Liver (tissue), 9 donors: ENCODE measurements around the gene SLC35E1. TPM values are rescaled to one million over a fixed set of nuclear protein-coding genes. Genes with fewer than 3 reads are reported as not detected.
A peak's percentile ranks its signal among the peaks of the same experiment; 100 is the strongest.

ENCODE experiments used
- DNase-seq: peaks from one replicate; pipeline ENCODE4 v3.0.0-alpha.2; 2017; ENCODE audit warnings: low spot score
- H3K27ac ChIP-seq, 2 donors: one replicate each; pipeline ENCODE4 v1.7.0; 2013; ENCODE audit warnings: inconsistent platforms in 2 of 2, low read length in 2 of 2, control low read depth in 1 of 2, low read depth in 1 of 2, mild to moderate bottlenecking in 1 of 2
- H3K27me3 ChIP-seq, 4 donors: one replicate each; pipeline versions ENCODE4 v1.6.1 to v1.7.0; 2013; ENCODE audit warnings: low read length in 3 of 4, inconsistent platforms in 1 of 4, mild to moderate bottlenecking in 1 of 4, moderate library complexity in 1 of 4; ENCODE audit not compliant: control insufficient read depth in 4 of 4, insufficient read depth in 4 of 4
- H3K36me3 ChIP-seq, 4 donors: one replicate each; pipeline versions ENCODE4 v1.6.1 to v1.7.0; 2013; ENCODE audit warnings: low read length in 3 of 4, mild to moderate bottlenecking in 3 of 4, low read depth in 1 of 4, moderate library complexity in 1 of 4; ENCODE audit not compliant: control insufficient read depth in 4 of 4, insufficient read depth in 3 of 4
- H3K4me1 ChIP-seq, 4 donors: one replicate each; pipeline versions ENCODE4 v1.6.1 to v1.7.0; 2013; ENCODE audit warnings: low read length in 3 of 4, mild to moderate bottlenecking in 3 of 4, moderate library complexity in 1 of 4; ENCODE audit not compliant: control insufficient read depth in 4 of 4, insufficient read depth in 4 of 4
- H3K4me3 ChIP-seq, 3 donors: one replicate each; pipeline versions ENCODE4 v1.6.1 to v1.7.0; 2013; ENCODE audit warnings: low read length in 3 of 3, control low read depth in 1 of 3, low read depth in 1 of 3, mild to moderate bottlenecking in 1 of 3
- H3K9ac ChIP-seq, 2 donors: one replicate each; pipeline ENCODE4 v1.7.0; 2013; ENCODE audit warnings: low read length in 2 of 2, mild to moderate bottlenecking in 2 of 2, moderate library complexity in 2 of 2, control low read depth in 1 of 2, low read depth in 1 of 2
- H3K9me3 ChIP-seq, 4 donors: one replicate each; pipeline versions ENCODE4 v1.6.1 to v1.7.0; 2013; ENCODE audit warnings: low read length in 3 of 4; ENCODE audit not compliant: control insufficient read depth in 4 of 4
- EGR1 ChIP-seq, 2 donors: IDR thresholded peaks; 2 replicates each; pipeline ENCODE4 v1.6.1; 2016 to 2018; ENCODE audit warnings: antibody characterized with exemption in 2 of 2, low read depth in 2 of 2
- FOXA1 ChIP-seq: IDR thresholded peaks from 2 replicates; pipeline ENCODE4 v1.6.1; 2016; ENCODE audit warnings: antibody characterized with exemption
- FOXA2 ChIP-seq: IDR thresholded peaks from 2 replicates; pipeline ENCODE4 v1.6.1; 2016; ENCODE audit warnings: antibody characterized with exemption
- GABPA ChIP-seq, 2 donors: IDR thresholded peaks in 1 of 2; conservative IDR thresholded peaks in 1 of 2; 2 replicates each; pipeline ENCODE4 v1.6.1; 2016; ENCODE audit warnings: antibody characterized with exemption in 2 of 2, mild to moderate bottlenecking in 1 of 2, moderate library complexity in 1 of 2
- HNF4A ChIP-seq, 2 donors: conservative IDR thresholded peaks; 2 replicates each; pipeline ENCODE4 v1.6.1; 2016; ENCODE audit warnings: antibody characterized with exemption in 2 of 2, mild to moderate bottlenecking in 2 of 2
- HNF4G ChIP-seq: IDR thresholded peaks from 2 replicates; pipeline ENCODE4 v1.6.1; 2016; ENCODE audit warnings: antibody characterized with exemption
- JUND ChIP-seq, 2 donors: IDR thresholded peaks; 2 replicates each; pipeline ENCODE4 v1.6.1; 2016; ENCODE audit warnings: antibody characterized with exemption in 2 of 2
- NR2F2 ChIP-seq: IDR thresholded peaks from 2 replicates; pipeline ENCODE4 v1.6.1; 2016; ENCODE audit warnings: antibody characterized with exemption
- RAD21 ChIP-seq, 2 donors: IDR thresholded peaks; 2 replicates each; pipeline ENCODE4 v1.6.1; 2016; ENCODE audit warnings: antibody characterized with exemption in 2 of 2, mild to moderate bottlenecking in 2 of 2
- RXRA ChIP-seq, 2 donors: IDR thresholded peaks; 2 replicates each; pipeline ENCODE4 v1.6.1; 2017 to 2018; ENCODE audit warnings: antibody characterized with exemption in 2 of 2, mild to moderate bottlenecking in 1 of 2
- SP1 ChIP-seq: IDR thresholded peaks from 2 replicates; pipeline ENCODE4 v1.6.1; 2018; ENCODE audit warnings: antibody characterized with exemption, mild to moderate bottlenecking
- TAF1 ChIP-seq: conservative IDR thresholded peaks from 2 replicates; pipeline ENCODE4 v1.6.1; 2016; ENCODE audit warnings: antibody characterized with exemption, mild to moderate bottlenecking
- YY1 ChIP-seq: IDR thresholded peaks from 2 replicates; pipeline ENCODE4 v1.6.1; 2016; ENCODE audit warnings: antibody characterized with exemption, mild to moderate bottlenecking
- WGBS: extraction: QIAGEN DNeasy Blood & Tissue Kit; methylation state at CpG from one replicate; pipeline ENCODE4 v1.1.7; 2013; 5-methylcytosine and 5-hydroxymethylcytosine counted together
- polyA plus RNA-seq, 2 donors: library from polyadenylated mRNA; stranded (reverse) in 1 of 2; unstranded in 1 of 2; fragments of 200-250 nt in 1 of 2; fragments of >200 nt in 1 of 2; fragmentation: Nextera tagmentation in 1 of 2; extraction: Ambion mirVana in 1 of 2; gene quantifications; one replicate each; pipeline versions ENCODE4 v1.2.1 to v1.2.3, GENCODE V29; 2013 to 2015
- total RNA-seq, 2 donors: library from RNA; depleted of rRNA; stranded (reverse); fragments of >200 nt; gene quantifications; one replicate each; pipeline ENCODE4 v1.2.3, GENCODE V29; 2014
- TF ChIP-seq, protein P1 (sequence below): fragments of 150-350 bp; IDR thresholded peaks from 2 replicates; pipeline ENCODE4 v1.5.1; 2017; ENCODE audit warnings: improper control_type of control experiment, low read depth, low read length; ENCODE audit not compliant: missing input control
- TF ChIP-seq, protein P2 (sequence below): IDR thresholded peaks from 2 replicates; pipeline ENCODE4 v1.6.1; 2016; ENCODE audit warnings: antibody characterized with exemption
- TF ChIP-seq, protein P3 (sequence below): IDR thresholded peaks from 2 replicates; pipeline ENCODE4 v1.6.1; 2016; ENCODE audit warnings: antibody characterized with exemption, mild to moderate bottlenecking
- TF ChIP-seq, protein P4 (sequence below): IDR thresholded peaks from 2 replicates; pipeline ENCODE4 v1.6.1; 2016; ENCODE audit warnings: antibody characterized with exemption
- TF ChIP-seq, protein P5 (sequence below): IDR thresholded peaks from 2 replicates; pipeline ENCODE4 v1.6.1; 2016; ENCODE audit warnings: antibody characterized with exemption
- donor health status: healthy.
- donor health status: healthy.
- donor health status: healthy.
- donor health status: healthy.
- donor health status: healthy.

Gene SLC35E1
- total RNA-seq (10 to 100 TPM; 12.1 to 20.5 TPM), polyA plus RNA-seq (10 to 100 TPM; 11.2 to 12.1 TPM)

DNA sequence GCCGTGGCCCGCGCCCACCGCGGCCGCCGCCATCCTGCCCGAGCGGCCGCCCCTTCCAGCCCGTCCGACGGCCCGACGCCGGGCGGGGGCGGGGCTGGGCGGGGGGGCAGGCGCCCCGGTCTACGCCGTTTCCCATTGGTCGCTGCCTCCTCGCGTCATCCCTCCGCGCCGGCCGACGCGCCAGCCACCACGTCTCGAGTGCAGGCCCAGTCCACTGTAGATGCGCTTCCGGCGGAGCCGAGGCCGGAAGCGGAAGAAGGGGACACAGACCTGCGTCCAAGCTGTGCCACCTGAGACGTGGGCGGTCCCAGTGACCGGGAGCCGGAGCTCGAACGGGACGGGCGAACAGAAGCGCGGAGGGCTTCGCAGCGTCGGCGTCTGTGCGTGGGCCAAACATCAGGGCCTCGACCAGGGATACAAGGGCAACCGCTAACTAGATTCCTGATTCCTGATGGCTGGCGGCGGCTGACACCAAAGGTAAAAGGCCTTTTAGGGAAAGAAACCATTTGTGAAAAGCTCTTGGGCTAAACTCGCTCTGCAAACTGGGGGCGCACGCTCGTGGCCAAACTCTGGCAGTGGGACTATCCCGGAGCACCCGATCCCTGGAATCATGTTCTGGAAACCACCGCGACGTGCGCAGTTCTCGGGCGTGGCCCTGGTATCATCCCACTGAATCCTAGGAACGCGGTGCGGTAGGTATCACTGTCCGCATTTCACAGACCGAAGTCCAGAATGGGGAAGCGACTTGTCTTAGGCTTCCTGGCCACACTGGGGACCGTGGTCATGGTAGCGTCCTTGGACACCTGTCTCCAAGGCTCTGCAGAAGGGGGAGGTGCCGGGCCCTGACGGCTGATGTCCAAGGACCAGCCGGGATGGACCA lies at the start of gene SLC35E1:
Gene SLC35E1 (minus strand): TSS at position 84 of the 880 bp plus-strand sequence. CDS start 51 bp downstream, at position 33.
- Histone ChIP-seq H3K4me1 (peaks cover 24 to 60% (median 49%) of the 10 kb centered on the region in 4 donors), H3K36me3 (peaks cover 0 to 15% (median 10%) of the 10 kb centered on the region in 4 donors), H3K4me3 (peak within 1 kb of the TSS; percentile 83 to 91 (median 89)), H3K9me3 (no peaks in the 10 kb centered on the region), H3K27me3 (no peaks in the 10 kb centered on the region), H3K27ac (peak within 1 kb of the TSS; percentile 71 to 79), H3K9ac (peak within 1 kb of the TSS; percentile 63 to 74)
- peak; percentile 96 for DNase-seq
- TF ChIP-seq GABPA (IDR thresholded peaks at IDR 0.05 in 1 of 2, conservative IDR thresholded peaks at IDR 0.05 in 1 of 2): peak; percentile 88 to 96
- peak in 1 of 2 donors; percentile 2 for TF ChIP-seq HNF4A (conservative IDR thresholded peaks at IDR 0.05)
- TF ChIP-seq, protein P1, sequence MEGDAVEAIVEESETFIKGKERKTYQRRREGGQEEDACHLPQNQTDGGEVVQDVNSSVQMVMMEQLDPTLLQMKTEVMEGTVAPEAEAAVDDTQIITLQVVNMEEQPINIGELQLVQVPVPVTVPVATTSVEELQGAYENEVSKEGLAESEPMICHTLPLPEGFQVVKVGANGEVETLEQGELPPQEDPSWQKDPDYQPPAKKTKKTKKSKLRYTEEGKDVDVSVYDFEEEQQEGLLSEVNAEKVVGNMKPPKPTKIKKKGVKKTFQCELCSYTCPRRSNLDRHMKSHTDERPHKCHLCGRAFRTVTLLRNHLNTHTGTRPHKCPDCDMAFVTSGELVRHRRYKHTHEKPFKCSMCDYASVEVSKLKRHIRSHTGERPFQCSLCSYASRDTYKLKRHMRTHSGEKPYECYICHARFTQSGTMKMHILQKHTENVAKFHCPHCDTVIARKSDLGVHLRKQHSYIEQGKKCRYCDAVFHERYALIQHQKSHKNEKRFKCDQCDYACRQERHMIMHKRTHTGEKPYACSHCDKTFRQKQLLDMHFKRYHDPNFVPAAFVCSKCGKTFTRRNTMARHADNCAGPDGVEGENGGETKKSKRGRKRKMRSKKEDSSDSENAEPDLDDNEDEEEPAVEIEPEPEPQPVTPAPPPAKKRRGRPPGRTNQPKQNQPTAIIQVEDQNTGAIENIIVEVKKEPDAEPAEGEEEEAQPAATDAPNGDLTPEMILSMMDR: no peak
- TF ChIP-seq RAD21 (IDR thresholded peaks at IDR 0.05): peak; percentile 45 to 50
- peak; percentile 63 for TF ChIP-seq YY1
- peak; percentile 82 to 95 for TF ChIP-seq EGR1 (IDR thresholded peaks at IDR 0.05; ENCODE audit: low read depth in 2 of 2)
- TF ChIP-seq NR2F2: no peak
- no peak for TF ChIP-seq FOXA2
- peak; percentile 65 for TF ChIP-seq SP1
- TF ChIP-seq HNF4G: no peak
- TF ChIP-seq, protein P2, sequence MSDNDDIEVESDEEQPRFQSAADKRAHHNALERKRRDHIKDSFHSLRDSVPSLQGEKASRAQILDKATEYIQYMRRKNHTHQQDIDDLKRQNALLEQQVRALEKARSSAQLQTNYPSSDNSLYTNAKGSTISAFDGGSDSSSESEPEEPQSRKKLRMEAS: peak; percentile 69
- peak in 1 of 2 donors; percentile 44 for TF ChIP-seq RXRA (IDR thresholded peaks at IDR 0.05)
- no peak for TF ChIP-seq FOXA1
- TF ChIP-seq JUND (IDR thresholded peaks at IDR 0.05): no peak
- TF ChIP-seq TAF1: no peak
- TF ChIP-seq, protein P3, sequence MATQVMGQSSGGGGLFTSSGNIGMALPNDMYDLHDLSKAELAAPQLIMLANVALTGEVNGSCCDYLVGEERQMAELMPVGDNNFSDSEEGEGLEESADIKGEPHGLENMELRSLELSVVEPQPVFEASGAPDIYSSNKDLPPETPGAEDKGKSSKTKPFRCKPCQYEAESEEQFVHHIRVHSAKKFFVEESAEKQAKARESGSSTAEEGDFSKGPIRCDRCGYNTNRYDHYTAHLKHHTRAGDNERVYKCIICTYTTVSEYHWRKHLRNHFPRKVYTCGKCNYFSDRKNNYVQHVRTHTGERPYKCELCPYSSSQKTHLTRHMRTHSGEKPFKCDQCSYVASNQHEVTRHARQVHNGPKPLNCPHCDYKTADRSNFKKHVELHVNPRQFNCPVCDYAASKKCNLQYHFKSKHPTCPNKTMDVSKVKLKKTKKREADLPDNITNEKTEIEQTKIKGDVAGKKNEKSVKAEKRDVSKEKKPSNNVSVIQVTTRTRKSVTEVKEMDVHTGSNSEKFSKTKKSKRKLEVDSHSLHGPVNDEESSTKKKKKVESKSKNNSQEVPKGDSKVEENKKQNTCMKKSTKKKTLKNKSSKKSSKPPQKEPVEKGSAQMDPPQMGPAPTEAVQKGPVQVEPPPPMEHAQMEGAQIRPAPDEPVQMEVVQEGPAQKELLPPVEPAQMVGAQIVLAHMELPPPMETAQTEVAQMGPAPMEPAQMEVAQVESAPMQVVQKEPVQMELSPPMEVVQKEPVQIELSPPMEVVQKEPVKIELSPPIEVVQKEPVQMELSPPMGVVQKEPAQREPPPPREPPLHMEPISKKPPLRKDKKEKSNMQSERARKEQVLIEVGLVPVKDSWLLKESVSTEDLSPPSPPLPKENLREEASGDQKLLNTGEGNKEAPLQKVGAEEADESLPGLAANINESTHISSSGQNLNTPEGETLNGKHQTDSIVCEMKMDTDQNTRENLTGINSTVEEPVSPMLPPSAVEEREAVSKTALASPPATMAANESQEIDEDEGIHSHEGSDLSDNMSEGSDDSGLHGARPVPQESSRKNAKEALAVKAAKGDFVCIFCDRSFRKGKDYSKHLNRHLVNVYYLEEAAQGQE: no peak
- TF ChIP-seq, protein P4, sequence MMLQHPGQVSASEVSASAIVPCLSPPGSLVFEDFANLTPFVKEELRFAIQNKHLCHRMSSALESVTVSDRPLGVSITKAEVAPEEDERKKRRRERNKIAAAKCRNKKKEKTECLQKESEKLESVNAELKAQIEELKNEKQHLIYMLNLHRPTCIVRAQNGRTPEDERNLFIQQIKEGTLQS: no peak
- TF ChIP-seq, protein P5, sequence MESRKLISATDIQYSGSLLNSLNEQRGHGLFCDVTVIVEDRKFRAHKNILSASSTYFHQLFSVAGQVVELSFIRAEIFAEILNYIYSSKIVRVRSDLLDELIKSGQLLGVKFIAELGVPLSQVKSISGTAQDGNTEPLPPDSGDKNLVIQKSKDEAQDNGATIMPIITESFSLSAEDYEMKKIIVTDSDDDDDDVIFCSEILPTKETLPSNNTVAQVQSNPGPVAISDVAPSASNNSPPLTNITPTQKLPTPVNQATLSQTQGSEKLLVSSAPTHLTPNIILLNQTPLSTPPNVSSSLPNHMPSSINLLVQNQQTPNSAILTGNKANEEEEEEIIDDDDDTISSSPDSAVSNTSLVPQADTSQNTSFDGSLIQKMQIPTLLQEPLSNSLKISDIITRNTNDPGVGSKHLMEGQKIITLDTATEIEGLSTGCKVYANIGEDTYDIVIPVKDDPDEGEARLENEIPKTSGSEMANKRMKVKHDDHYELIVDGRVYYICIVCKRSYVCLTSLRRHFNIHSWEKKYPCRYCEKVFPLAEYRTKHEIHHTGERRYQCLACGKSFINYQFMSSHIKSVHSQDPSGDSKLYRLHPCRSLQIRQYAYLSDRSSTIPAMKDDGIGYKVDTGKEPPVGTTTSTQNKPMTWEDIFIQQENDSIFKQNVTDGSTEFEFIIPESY: no peak
- under 1% methylated on average over 83 of the region's 83 CpGs for WGBS
